Endothelial cell of umbilical vein (primary cell): Measurements from ENCODE around the gene AGT. TPM values are rescaled to one million over a fixed set of nuclear protein-coding genes. Genes with fewer than 3 reads are reported as not detected.
"Not testable (repeated sequence)": the region's sequence is repeated elsewhere in the genome, so short reads cannot be mapped to it uniquely, and the experiment has no call there.

Experiments
- BruUV-seq: library from RNA; stranded (reverse); fragments of 400-500 nt; replicated peaks from 2 replicates; lab custom pipeline; 2021; lab: Mats Ljungman, UMichigan
- CTCF ChIA-PET: fragments of 300-600, 350-600 bp; sonication (Branson Sonifier 250); formaldehyde crosslinking; loops from one replicate; lab custom pipeline; 2021; ENCODE audit warnings: antibody characterized with exemption, inconsistent platforms; lab: Charles Lee
- POLR2A ChIA-PET: fragments of 300-600, 350-600 bp; sonication (Branson Sonifier 250); formaldehyde crosslinking; loops from one replicate; lab custom pipeline; 2021; ENCODE audit warnings: antibody characterized with exemption, inconsistent platforms; lab: Charles Lee
- DNase-seq: peaks from one replicate; pipeline ENCODE4 v3.0.0-alpha.2; 2011; ENCODE audit warnings: low read depth, low spot score
- FAIRE-seq: peaks from 2 replicates; lab custom pipeline; 2011; peaks lifted over from hg19 to GRCh38; lab: Jason Lieb, UNC
- H2AFZ ChIP-seq: 2 replicates; pipeline ENCODE4 v1.6.0; 2012; ENCODE audit warnings: low read depth, low read length, control low read depth, inconsistent platforms
- H3K27ac ChIP-seq: 2 replicates; pipeline ENCODE4 v1.5.1; 2011; ENCODE audit warnings: low read depth, mild to moderate bottlenecking, control low read depth, low read length, moderate library complexity; ENCODE audit not compliant: insufficient read depth
- H3K27me3 ChIP-seq, 2 experiments: 2 replicates each; pipeline versions ENCODE4 v1.6.0 to v1.6.1; 2011; ENCODE audit warnings: low read length in 2 of 2, mixed read lengths in 1 of 2; ENCODE audit not compliant: control insufficient read depth in 2 of 2, insufficient read depth in 2 of 2
- H3K36me3 ChIP-seq, 2 experiments: 2 replicates in 1 of 2; 3 replicates in 1 of 2; pipeline ENCODE4 v1.5.1; 2011; ENCODE audit warnings: low read length in 2 of 2, mild to moderate bottlenecking in 1 of 2, moderate library complexity in 1 of 2; ENCODE audit not compliant: control insufficient read depth in 2 of 2, insufficient read depth in 2 of 2; ENCODE audit errors: extremely low read depth in 1 of 2
- H3K4me1 ChIP-seq: 3 replicates; pipeline ENCODE4 v1.5.1; 2011; ENCODE audit warnings: mild to moderate bottlenecking, low read length; ENCODE audit not compliant: control insufficient read depth, insufficient read depth; ENCODE audit errors: extremely low read depth
- H3K4me2 ChIP-seq: 2 replicates; pipeline ENCODE4 v1.6.1; 2011; ENCODE audit warnings: low read length, control low read depth, mixed read lengths; ENCODE audit not compliant: insufficient read depth
- H3K4me3 ChIP-seq, 3 experiments: fragments of 200-600 bp in 1 of 3; sonication (generic), shearing (Covaris generic) in 1 of 3; replicated peaks in 1 of 3; 2 replicates each; pipeline ENCODE4 v1.5.1; 2011 to 2016; ENCODE audit warnings: control low read depth in 3 of 3, low read length in 3 of 3, mild to moderate bottlenecking in 2 of 3, inconsistent platforms in 1 of 3, low read depth in 1 of 3, moderate library complexity in 1 of 3; ENCODE audit not compliant: insufficient read depth in 1 of 3
- H3K79me2 ChIP-seq: 2 replicates; pipeline ENCODE4 v1.6.0; 2012; ENCODE audit warnings: low read length, inconsistent platforms; ENCODE audit not compliant: control insufficient read depth, insufficient read depth
- H3K9ac ChIP-seq: replicated peaks from 2 replicates; pipeline ENCODE3; 2011; ENCODE audit warnings: low read length, control low read depth; ENCODE audit not compliant: insufficient read depth; ENCODE audit errors: extremely low read depth
- H3K9me1 ChIP-seq: replicated peaks from 3 replicates; pipeline ENCODE4 v1.6.0; 2011; ENCODE audit warnings: mild to moderate bottlenecking, low read length; ENCODE audit not compliant: control insufficient read depth, insufficient read depth; ENCODE audit errors: extremely low read depth
- H3K9me3 ChIP-seq: replicated peaks from 2 replicates; pipeline ENCODE4 v1.5.1; 2012; ENCODE audit warnings: low read length, inconsistent platforms; ENCODE audit not compliant: control insufficient read depth, insufficient read depth
- H4K20me1 ChIP-seq: replicated peaks from 2 replicates; pipeline ENCODE3; 2011; ENCODE audit warnings: mild to moderate bottlenecking, low read length; ENCODE audit not compliant: control insufficient read depth, insufficient read depth; ENCODE audit errors: extremely low read depth
- dilution Hi-C: fragments of 300-500 bp; cut with MboI; formaldehyde crosslinking; loops from one replicate; pipeline ENCODE4 v1.15.0; 2019; ENCODE audit warnings: low sequenced_read_pairs; ENCODE audit not compliant: extremely low pct_ligation_motif_present
- intact Hi-C: fragments of 100-400 bp; cut with micrococcal nuclease; formaldehyde crosslinking; loops from one replicate; pipeline ENCODE4 v1.10.0; 2022
- polyA plus RNA-seq, 4 experiments: library from polyadenylated mRNA; depleted of rRNA in 3 of 4; stranded (reverse) in 3 of 4; unstranded in 1 of 4; fragments of >200 nt; gene quantifications; 2 replicates each; pipeline versions ENCODE4 v1.2.1 to v1.2.3, GENCODE V29; 2011 to 2012; ENCODE audit warnings: missing spikeins in 1 of 4
- total RNA-seq: library from RNA; stranded (reverse); gene quantifications from 2 replicates; pipeline ENCODE4 v1.2.3, GENCODE V29; 2021

Gene AGT
- total and polyA plus RNA-seq, 2 donors (not counting 3 experiments of a cell fraction or from before 2014, with no cell fraction given) = not detected

DNA sequence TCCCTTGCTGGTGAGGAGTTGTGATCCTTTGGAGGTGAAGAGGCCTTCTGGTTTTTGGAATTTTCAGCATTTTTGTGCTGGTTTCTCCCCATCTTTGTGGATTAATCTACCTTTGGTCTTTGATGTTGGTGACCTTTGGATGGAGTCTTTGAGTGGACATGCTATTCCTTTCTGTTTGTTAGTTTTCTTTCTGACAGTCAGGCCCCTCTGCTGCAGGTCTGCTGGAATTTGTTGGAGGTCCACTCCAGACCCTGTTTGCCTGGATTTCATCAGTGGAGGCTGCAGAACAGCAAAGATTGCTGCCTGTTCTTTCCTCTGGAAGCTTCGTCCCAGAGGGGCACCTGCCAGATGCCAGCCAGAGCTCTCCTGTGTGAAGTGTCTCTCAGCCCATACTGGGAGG lies 55.8 kb downstream of the AGT start:
- H3K36me3 ChIP-seq, DNase-seq, H3K9me1 ChIP-seq, H2AFZ ChIP-seq, POLR2A ChIA-PET, H3K9ac ChIP-seq, H3K4me2 ChIP-seq, H3K4me3 ChIP-seq, H3K9me3 ChIP-seq, FAIRE-seq, intact Hi-C loops, H3K27me3 ChIP-seq, H3K4me1 ChIP-seq, BruUV-seq, H3K79me2 ChIP-seq, H4K20me1 ChIP-seq, dilution Hi-C loops, H3K27ac ChIP-seq: not testable (repeated sequence)
- CTCF ChIA-PET = interaction anchor here (1.2 kb wide), 1 partner anchor 144 kb away, joined by 3 read pairs; no protein-coding TSS in a partner anchor

DNA sequence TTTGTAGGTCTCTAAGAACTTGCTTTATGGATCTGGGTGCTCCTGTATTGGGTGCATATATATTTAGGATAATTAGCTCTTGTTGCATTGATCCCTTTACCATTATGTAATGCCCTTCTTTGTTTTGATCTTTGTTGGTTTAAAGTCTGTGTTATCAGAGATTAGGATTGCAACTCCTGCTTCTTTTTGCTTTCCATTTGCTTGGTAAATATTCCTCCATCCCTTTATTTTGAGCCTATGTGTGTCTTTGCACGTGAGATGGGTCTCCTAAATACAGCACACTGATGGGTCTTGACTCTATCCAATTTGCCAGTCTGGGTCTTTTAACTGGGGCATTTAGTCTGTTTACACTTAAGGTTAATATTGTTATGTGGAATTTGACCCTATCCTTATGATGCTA lies 57.2 kb downstream of the AGT start:
- H2AFZ ChIP-seq, FAIRE-seq, H3K27ac ChIP-seq, H3K4me2 ChIP-seq, H3K4me1 ChIP-seq, H3K9me1 ChIP-seq, H3K27me3 ChIP-seq, H3K36me3 ChIP-seq, DNase-seq, BruUV-seq, CTCF ChIA-PET, intact Hi-C loops, POLR2A ChIA-PET, H3K9ac ChIP-seq, H3K9me3 ChIP-seq, H3K4me3 ChIP-seq, H4K20me1 ChIP-seq, dilution Hi-C loops: not testable (repeated sequence)
- H3K79me2 ChIP-seq = peaks cover 14% of the 10 kb centered on the region

Other genes starting within 250 kb of the AGT start
- 20.7 and 24.2 TPM in 2 replicates for gene COG2, start 71.6 kb downstream of the AGT start, total RNA-seq
- 6.1 and 7.6 TPM in 2 replicates for gene COG2, start 71.6 kb downstream of the AGT start, polyA plus RNA-seq
- gene CAPN9, start 33.3 kb upstream of the AGT start, total RNA-seq = not detected in 2 replicates
- gene CAPN9, start 33.3 kb upstream of the AGT start, polyA plus RNA-seq = not detected in 2 replicates
- gene C1orf198, start 154.4 kb upstream of the AGT start, total RNA-seq = 27.7 and 29.2 TPM in 2 replicates
- 21.2 and 22.1 TPM in 2 replicates for gene C1orf198, start 154.4 kb upstream of the AGT start, polyA plus RNA-seq